Thoracic aorta (tissue), 2 donors: ENCODE results near the gene COA1. TPM values are rescaled to one million over a fixed set of nuclear protein-coding genes. Genes with fewer than 3 reads are reported as not detected.

Source experiments
- ATAC-seq: fragments of 150-250 bp; one replicate; pipeline ENCODE4 v1.8.0; 2017; ENCODE audit warnings: low read depth; ENCODE audit not compliant: insufficient number of reproducible peaks, low FRiP score
- DNase-seq: peaks from one replicate; pipeline ENCODE4 v3.0.0-alpha.2; 2020; ENCODE audit warnings: low spot score
- H3K27ac ChIP-seq, 2 donors: fragments of 200-600 bp; sonication (generic); 1 replicate in 1 of 2; 2 replicates in 1 of 2; pipeline ENCODE4 v1.5.1; 2016; ENCODE audit warnings: mild to moderate bottlenecking in 2 of 2, moderate library complexity in 2 of 2
- H3K27me3 ChIP-seq: fragments of 200-600 bp; sonication (generic); replicated peaks from 2 replicates; pipeline ENCODE4 v1.6.0; 2016; ENCODE audit warnings: mild to moderate bottlenecking; ENCODE audit not compliant: insufficient read depth
- H3K36me3 ChIP-seq: fragments of 200-600 bp; sonication (generic); one replicate; pipeline ENCODE4 v1.5.1; 2016
- H3K4me1 ChIP-seq, 2 donors: fragments of 200-600 bp; sonication (generic); 1 replicate in 1 of 2; 2 replicates in 1 of 2; pipeline versions ENCODE4 v1.5.1 to v1.6.0; 2016; ENCODE audit warnings: low read depth in 2 of 2, mild to moderate bottlenecking in 1 of 2; ENCODE audit not compliant: control insufficient read depth in 1 of 2
- H3K4me3 ChIP-seq: fragments of 200-600 bp; sonication (generic); 2 replicates; pipeline ENCODE4 v1.5.1; 2016; ENCODE audit warnings: mild to moderate bottlenecking
- H3K9me3 ChIP-seq: fragments of 200-600 bp; sonication (generic); 2 replicates; pipeline ENCODE4 v1.5.1; 2016
- total RNA-seq, 2 donors: library from RNA; depleted of rRNA; stranded (reverse); fragments of >200 nt; gene quantifications; one replicate each; pipeline versions ENCODE4 v1.1.0 to v1.2.3, GENCODE V29; 2016
- TF ChIP-seq, protein P1 (sequence below): fragments of 200-600 bp; sonication (generic); IDR thresholded peaks from one replicate; pipeline ENCODE4 v1.5.1; 2019; ENCODE audit warnings: antibody characterized with exemption

COA1 gene
- total RNA-seq, 2 donors from 2014 or later = 39.9 to 77.4 TPM

DNA sequence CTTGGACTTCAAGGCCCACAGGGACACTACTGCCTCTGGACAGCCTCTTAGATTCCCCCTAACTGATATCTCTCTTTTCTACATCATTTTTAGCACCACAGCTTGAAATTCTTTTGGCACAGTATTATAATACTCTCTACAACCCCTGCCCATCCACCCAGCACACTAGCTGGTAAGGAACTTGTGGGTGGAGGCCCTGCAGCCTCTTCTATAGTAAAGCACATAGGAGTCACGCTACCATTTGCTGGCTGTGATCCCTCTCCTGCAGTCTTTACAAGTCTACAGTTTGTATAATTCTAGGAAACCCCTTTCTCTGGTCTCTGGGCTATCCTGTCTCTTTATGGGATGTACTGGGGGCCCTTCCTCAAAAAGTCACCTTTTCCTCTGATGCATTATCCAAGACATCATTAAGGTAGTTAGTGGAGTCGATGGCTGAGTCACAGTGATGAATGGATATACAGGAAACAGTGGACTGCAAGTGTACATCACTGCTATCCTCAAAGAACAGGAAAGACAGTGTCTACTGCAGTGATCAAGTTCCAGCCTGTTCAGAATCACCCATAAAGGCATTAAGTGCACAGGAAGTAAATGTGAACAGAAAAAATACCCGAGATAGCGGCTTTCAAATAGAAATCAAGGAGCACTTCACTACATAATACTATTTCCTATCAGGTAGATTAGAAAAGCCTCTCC, 92.1 kb downstream of the COA1 start:
- Histone ChIP-seq H3K36me3 (no peaks in the 10 kb centered on the region), H3K27ac (peak overlapping the region; percentile 29 to 73), H3K9me3 (no peaks in the 10 kb centered on the region), H3K4me1 (peaks cover 27 to 50% of the 10 kb centered on the region in 2 donors), H3K27me3 (no peaks in the 10 kb centered on the region), H3K4me3 (no peak overlapping the region)
- DNase-seq = no peak
- no peak for ATAC-seq
- TF ChIP-seq, protein P1, sequence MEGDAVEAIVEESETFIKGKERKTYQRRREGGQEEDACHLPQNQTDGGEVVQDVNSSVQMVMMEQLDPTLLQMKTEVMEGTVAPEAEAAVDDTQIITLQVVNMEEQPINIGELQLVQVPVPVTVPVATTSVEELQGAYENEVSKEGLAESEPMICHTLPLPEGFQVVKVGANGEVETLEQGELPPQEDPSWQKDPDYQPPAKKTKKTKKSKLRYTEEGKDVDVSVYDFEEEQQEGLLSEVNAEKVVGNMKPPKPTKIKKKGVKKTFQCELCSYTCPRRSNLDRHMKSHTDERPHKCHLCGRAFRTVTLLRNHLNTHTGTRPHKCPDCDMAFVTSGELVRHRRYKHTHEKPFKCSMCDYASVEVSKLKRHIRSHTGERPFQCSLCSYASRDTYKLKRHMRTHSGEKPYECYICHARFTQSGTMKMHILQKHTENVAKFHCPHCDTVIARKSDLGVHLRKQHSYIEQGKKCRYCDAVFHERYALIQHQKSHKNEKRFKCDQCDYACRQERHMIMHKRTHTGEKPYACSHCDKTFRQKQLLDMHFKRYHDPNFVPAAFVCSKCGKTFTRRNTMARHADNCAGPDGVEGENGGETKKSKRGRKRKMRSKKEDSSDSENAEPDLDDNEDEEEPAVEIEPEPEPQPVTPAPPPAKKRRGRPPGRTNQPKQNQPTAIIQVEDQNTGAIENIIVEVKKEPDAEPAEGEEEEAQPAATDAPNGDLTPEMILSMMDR = no peak

DNA sequence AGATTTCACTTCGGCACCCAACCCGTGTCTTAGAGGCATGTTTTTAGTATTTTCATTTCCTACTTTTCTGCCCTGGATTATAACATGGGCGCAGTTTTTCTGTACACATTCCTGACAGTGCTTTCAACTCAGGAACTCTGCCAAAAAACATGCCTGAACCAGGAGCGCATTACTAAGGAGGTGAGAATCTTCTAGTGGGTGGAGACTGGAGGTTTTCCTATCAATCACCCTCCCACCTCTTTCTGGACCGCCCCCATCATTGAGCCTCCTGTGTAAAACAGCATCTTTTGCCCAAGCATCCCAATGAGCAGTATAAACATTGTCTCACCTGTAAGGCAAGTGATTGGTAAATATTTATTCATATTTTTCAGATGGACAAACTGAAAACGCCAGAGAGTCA, 93.2 kb downstream of the COA1 start:
- H3K4me3 ChIP-seq = no peak overlapping the region
- no peaks in the 10 kb centered on the region for H3K9me3 ChIP-seq
- TF ChIP-seq, protein P1 = no peak
- no peaks in the 10 kb centered on the region for H3K27me3 ChIP-seq
- no peaks in the 10 kb centered on the region for H3K36me3 ChIP-seq
- no peak for ATAC-seq
- peaks cover 29 to 49% of the 10 kb centered on the region in 2 donors for H3K4me1 ChIP-seq
- no peak for DNase-seq
- H3K27ac ChIP-seq = peak overlapping the region; percentile 59 to 73

DNA sequence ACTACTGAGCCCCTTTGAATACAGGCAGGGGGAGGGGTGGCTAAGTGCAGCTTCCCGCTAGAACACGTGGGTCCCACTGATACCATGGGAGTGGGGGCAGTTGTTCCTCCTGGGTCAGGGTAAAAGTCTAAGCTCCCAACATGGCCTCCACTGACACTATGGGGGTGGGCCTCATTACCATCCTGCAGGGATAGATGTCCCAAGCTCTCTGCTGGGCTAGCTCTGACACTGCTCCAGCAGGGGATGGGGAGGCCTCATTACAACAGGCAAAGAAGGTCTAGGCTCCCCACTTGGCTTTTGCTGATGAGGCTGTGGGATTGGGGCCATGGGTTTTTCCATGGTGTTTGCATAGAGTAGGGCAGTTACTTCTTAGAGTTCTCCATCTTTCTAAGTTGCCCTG, 94.9 kb downstream of the COA1 start:
- H3K4me3 ChIP-seq = no peak overlapping the region
- H3K36me3 ChIP-seq = no peaks in the 10 kb centered on the region
- no peak overlapping the region for H3K27ac ChIP-seq
- no peak for ATAC-seq
- H3K27me3 ChIP-seq = no peaks in the 10 kb centered on the region
- H3K4me1 ChIP-seq = peaks cover 26 to 40% of the 10 kb centered on the region in 2 donors
- TF ChIP-seq, protein P1 = no peak
- H3K9me3 ChIP-seq = no peaks in the 10 kb centered on the region
- no peak for DNase-seq

DNA sequence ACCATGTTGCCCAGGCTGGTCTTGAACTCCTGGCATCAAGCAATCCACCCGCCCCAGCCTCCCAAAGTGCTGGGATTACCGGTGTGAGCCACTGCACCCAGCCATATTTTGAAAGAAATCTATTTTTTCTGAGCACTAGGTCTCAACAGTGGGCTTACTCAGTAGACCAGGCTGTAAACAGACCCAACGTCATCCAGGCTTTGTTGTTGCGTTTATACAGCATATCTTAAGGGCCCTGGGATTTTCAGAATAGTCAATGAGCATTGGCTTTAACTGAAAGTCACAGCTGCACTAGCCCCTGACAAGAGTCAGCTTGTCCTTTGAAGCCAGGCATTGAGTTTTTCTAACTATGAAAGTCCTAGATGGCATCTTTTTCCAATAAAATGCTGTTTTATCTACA, 96.6 kb downstream of the COA1 start:
- Histone ChIP-seq H3K27ac (no peak overlapping the region), H3K4me3 (no peak overlapping the region), H3K36me3 (no peaks in the 10 kb centered on the region), H3K27me3 (no peaks in the 10 kb centered on the region), H3K9me3 (no peaks in the 10 kb centered on the region), H3K4me1 (peaks cover 20 to 33% of the 10 kb centered on the region in 2 donors)
- ATAC-seq (no peak), DNase-seq (no peak)
- TF ChIP-seq, protein P1 = no peak

DNA sequence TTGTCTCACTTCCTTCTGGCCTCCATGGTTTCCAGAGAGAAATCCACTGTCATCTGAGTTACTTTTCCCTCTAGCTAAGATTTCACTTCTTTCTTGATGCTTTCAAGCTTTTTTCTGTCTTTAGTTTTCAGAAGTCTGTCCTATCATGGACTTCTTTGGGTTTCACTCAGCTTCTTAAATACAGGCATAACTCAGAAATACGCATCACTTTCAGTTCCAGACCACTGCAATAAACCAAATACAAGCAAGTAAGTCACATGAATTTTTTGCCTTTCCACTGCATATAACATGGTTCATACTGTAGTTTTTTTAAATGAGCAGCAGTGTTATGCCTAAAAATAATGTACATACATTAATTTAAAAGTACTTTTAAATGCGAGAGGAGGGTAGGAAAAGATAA, 97.8 kb downstream of the COA1 start:
- TF ChIP-seq, protein P1 = no peak
- no peaks in the 10 kb centered on the region for H3K36me3 ChIP-seq
- no peak for DNase-seq
- peaks cover 16 to 36% of the 10 kb centered on the region in 2 donors for H3K4me1 ChIP-seq
- H3K27me3 ChIP-seq = no peaks in the 10 kb centered on the region
- no peaks in the 10 kb centered on the region for H3K9me3 ChIP-seq
- peak overlapping the region in 1 of 2 donors; percentile 13 for H3K27ac ChIP-seq
- no peak overlapping the region for H3K4me3 ChIP-seq
- no peak for ATAC-seq
